ENCODE data around the gene DRC1. TPM values are rescaled to one million over a fixed set of nuclear protein-coding genes. Genes with fewer than 3 reads are reported as not detected.

The DRC1 gene
- total RNA-seq, 4 donors from 2014 or later: not detected

GRCh38 chr2:26480566-26481423 is 79.1 kb downstream of the DRC1 start:
- DNase-seq (ENCODE audit: low spot score in 2 of 2): no peak
- WGBS, 2 donors: 76% methylated on average over 17 to 18 of the region's 18 CpGs
- intact Hi-C loops (cut with DNase I; ENCODE audit: low total_unique reads): loop anchor here (2.0 kb wide), 1 partner anchor 78 kb away; no protein-coding TSS in a partner anchor
- TF ChIP-seq POLR2A (IDR thresholded peaks at IDR 0.05) (no peak), CTCF (IDR thresholded peaks at IDR 0.05) (no peak)
- H3K4me3 ChIP-seq (ENCODE audit: low read depth, poor library complexity, severe bottlenecking): no peak overlapping the region

GRCh38 chr2:26481706-26482105 is 80.0 kb downstream of the DRC1 start:
- no peak for DNase-seq (ENCODE audit: low spot score in 2 of 2)
- intact Hi-C loops (cut with DNase I; ENCODE audit: low total_unique reads): loop anchor here (2.0 kb wide), 1 partner anchor 77 kb away; no protein-coding TSS in a partner anchor
- H3K4me3 ChIP-seq (ENCODE audit: low read depth, poor library complexity, severe bottlenecking): no peak overlapping the region
- TF ChIP-seq POLR2A (IDR thresholded peaks at IDR 0.05) (no peak), CTCF (IDR thresholded peaks at IDR 0.05) (no peak)
- WGBS, 2 donors: 80 to 87% methylated on average over 3 of the region's 3 CpGs

GRCh38 chr2:26482211-26483026 is 80.7 kb downstream of the DRC1 start:
- TF ChIP-seq POLR2A (IDR thresholded peaks at IDR 0.05): no peak
- no peak for TF ChIP-seq CTCF (IDR thresholded peaks at IDR 0.05)
- intact Hi-C loops (cut with DNase I; ENCODE audit: low total_unique reads): no loop called here
- no peak for DNase-seq (ENCODE audit: low spot score in 2 of 2)
- H3K4me3 ChIP-seq (ENCODE audit: low read depth, poor library complexity, severe bottlenecking): no peak overlapping the region
- WGBS, 2 donors: 83 to 87% methylated on average over 30 of the region's 30 CpGs

GRCh38 chr2:26483027-26483326 is 81.3 kb downstream of the DRC1 start:
- intact Hi-C loops (cut with DNase I; ENCODE audit: low total_unique reads): no loop called here

GRCh38 chr2:26483516-26483915 is 81.8 kb downstream of the DRC1 start:
- DNase-seq (ENCODE audit: low spot score in 2 of 2): no peak
- H3K4me3 ChIP-seq (ENCODE audit: low read depth, poor library complexity, severe bottlenecking): no peak overlapping the region
- intact Hi-C loops (cut with DNase I; ENCODE audit: low total_unique reads): no loop called here
- TF ChIP-seq CTCF (IDR thresholded peaks at IDR 0.05) (no peak), POLR2A (IDR thresholded peaks at IDR 0.05) (no peak)
- WGBS, 2 donors: 89% methylated on average over 11 of the region's 11 CpGs

More at GRCh38 chr2:26483027-26483326, 81.3 kb downstream of the DRC1 start:
- WGBS, 2 donors: 92 to 93% methylated on average over 11 of the region's 11 CpGs
- DNase-seq (ENCODE audit: low spot score in 2 of 2): no peak
- H3K4me3 ChIP-seq (ENCODE audit: low read depth, poor library complexity, severe bottlenecking): no peak overlapping the region
- TF ChIP-seq CTCF (IDR thresholded peaks at IDR 0.05) (no peak), POLR2A (IDR thresholded peaks at IDR 0.05) (no peak)

All from lower leg skin (tissue), 4 donors.